ENCODE results near the gene A2M.

The A2M gene

DNA sequence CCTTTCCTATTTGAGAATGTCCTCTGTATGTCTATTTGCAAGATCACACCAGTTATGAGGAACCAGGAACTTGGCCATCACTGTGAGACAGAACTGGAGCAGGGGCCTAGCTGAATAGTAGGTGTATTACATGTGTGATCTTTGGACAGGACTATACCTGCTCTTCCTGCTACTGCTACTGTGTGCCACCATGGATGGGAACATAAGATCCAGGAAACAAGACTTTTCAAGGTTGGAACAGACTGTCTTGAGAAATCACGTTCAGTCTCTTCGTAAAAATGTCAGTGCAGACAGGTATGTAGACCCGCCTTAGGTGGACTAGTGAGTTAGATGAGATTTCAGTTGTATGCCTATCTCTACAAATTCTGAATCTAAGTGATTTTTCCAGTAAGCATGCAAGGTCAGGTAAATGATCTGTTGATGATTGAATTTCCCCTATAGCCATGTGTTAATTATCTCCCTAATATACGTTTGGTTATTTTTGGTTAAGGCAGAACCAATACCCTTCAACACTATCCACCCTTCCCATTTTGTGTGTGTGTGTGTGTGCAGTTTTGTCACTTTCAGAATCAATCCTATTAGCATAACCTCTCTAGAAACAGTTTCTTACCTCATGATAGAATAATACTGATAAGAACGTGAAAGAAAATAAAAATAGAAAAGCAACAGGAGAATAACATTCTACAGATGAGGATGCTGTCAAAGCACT is 7.1 kb downstream of the A2M start:
- TF ChIP-seq, protein P1, sequence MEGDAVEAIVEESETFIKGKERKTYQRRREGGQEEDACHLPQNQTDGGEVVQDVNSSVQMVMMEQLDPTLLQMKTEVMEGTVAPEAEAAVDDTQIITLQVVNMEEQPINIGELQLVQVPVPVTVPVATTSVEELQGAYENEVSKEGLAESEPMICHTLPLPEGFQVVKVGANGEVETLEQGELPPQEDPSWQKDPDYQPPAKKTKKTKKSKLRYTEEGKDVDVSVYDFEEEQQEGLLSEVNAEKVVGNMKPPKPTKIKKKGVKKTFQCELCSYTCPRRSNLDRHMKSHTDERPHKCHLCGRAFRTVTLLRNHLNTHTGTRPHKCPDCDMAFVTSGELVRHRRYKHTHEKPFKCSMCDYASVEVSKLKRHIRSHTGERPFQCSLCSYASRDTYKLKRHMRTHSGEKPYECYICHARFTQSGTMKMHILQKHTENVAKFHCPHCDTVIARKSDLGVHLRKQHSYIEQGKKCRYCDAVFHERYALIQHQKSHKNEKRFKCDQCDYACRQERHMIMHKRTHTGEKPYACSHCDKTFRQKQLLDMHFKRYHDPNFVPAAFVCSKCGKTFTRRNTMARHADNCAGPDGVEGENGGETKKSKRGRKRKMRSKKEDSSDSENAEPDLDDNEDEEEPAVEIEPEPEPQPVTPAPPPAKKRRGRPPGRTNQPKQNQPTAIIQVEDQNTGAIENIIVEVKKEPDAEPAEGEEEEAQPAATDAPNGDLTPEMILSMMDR (IDR thresholded peaks at IDR 0.05) = no peak

DNA sequence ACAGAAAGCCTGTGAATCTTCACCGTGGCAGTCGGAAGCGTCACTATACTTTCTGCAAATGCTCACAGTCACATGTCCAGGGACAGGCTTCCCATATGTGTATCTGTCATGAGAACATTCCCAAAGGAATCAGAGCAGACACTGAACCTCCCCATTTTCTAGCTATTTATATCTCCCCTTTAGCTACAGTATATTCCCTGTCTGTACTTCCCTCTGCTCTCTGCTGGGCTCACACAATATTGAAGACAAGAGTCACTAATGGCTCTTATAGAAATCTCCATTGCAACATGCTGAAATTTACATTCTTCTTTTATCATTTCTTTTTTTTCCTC is 8.2 kb downstream of the A2M start:
- TF ChIP-seq, protein P1 (IDR thresholded peaks at IDR 0.05) = no peak

DNA sequence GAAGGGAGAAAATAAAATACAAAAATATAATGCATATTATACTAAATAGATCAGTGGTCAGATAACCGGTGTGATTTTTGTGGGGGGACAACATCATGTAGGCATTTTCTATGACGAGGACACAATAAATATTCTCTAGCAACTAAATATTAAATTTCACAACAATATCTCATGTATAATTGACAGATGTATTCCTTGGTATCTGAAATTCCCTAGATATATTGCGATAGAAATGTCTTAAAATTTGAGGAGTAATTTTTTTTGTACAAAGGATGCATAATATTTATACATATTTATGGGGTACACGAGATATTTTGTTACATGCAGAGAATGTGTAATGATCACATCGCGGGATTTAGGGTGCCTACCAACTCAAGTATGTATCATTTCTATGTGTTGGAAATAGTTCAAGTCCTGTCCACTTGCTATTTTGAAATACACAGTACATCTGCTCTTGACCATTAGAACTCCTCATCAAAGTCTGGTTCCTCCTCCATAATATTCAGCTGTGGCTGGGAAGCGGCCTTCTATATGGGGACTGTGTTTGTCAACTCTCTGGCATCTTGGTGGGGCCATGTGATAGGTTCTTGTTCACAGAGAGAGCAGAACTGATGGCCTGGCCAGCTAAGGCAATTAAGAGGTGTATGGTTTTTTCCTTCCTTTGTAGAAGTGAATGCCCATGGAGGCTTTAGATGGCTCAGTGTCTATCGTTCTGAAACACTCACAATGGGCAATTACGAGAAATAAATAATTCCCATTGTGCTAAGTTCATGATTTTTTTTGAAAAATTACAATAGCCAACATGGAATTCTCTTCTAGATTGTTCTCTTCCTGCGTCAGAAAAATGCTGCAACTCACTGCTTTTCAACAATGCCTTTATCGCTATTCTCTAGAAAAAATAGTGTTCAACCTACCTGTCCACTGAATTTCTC is 8.8 kb downstream of the A2M start:
- TF ChIP-seq, protein P1 (IDR thresholded peaks at IDR 0.05) = no peak

DNA sequence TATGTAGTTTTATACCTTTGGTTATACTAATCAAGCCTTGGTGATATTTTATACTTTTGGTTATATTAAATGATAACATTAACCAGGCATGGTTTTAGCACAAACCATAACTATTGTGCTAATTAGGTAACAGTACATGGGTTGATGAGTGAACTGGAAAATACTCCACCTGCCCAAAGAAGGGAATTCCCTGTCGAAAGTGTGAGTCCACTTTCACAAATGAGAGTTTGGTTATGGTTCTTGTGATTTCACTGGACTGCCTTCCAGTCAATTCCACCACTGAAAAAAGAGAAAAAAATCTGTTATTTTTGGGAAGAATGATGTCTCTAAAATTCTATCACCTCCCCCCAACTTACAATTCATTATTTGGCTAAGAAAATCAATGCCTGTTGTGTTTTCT is 9.7 kb downstream of the A2M start:
- TF ChIP-seq, protein P1 (IDR thresholded peaks at IDR 0.05) = no peak

DNA sequence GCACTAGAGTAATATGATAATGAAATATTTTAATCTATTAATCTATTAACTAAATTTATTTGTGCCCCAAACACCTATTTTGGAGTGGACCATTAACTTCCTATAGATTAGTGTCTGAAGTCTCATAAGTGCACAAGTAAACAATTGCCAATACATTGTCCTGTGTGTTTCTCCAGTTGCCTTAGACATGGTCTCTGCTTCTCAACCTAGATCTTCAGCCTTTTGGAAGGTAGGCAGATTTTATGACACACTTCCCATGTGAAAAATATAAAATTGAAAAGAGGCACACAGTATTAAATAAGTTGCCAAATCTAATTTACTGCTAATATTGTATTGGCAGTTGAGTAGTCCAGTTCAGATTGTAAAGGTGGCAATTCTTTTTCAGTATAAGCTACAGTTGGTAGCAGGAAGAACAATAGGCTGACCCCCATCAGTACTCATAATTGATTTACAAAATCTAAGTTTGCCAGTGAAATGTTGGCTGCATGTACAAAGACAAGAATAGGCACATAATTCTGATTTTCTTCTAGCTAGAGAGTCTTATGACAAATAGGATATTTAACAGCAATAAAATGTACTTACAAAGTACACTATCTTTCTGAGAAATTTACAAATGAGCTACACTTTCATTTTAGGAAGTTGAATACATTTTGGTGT is 10.8 kb downstream of the A2M start:
- TF ChIP-seq, protein P1 (IDR thresholded peaks at IDR 0.05) = no peak

DNA sequence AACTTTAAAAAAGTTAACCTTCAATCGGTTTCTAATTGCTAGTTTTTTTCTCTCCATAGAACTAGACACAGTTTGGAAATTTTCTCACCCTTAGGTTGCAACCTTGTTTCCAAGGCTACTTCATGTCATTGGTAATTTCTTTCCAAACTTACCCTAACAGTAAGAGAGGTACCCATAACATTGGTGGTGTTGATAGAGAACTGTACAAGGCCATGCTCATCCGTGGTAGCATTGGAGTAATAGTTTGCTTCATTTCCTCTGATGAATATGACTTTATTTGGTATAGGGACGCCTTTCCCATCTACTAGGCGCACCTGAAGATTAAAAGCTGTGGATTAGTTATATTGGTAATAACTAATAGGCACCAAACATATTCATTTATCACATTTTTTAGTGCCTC is 11.6 kb downstream of the A2M start:
- TF ChIP-seq, protein P1 (IDR thresholded peaks at IDR 0.05) = no peak

DNA sequence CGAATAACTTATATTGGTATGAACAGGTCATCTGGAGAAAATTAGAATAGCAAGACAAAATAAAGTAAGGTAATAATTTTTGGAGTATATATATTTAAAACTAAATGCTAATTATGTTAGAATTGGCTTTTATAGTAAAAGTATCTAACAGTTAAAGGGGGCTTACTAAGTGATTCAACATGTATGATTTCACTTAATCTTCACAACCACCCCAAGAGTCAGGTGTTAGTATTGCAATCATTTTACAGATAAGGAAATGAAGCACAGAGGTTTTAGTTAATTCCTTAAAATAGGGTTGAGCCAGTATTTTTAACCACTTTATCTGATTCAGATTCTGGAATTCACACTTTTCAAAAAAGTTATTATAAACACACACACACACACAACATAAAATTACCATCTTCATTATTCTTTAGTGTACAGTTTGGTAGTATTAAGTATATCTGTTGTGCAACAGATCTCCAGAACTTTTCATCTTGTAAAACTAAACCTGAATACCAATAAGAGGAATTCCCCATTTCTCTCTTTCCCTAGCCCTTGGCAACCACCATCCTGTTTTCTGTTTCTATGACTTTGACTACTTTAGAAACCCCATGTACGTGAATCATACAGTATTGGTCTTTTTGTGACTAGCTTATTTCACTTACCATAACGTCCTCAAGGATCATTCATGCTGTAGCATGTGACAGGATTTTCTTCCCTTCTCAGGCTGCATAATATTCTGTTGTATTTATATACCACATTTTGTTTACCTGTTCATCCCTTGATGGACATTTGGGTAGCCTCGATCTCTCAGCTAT is 12.5 kb downstream of the A2M start:
- TF ChIP-seq, protein P1 (IDR thresholded peaks at IDR 0.05) = no peak

All from LNCAP (cell line).